ENCODE results near the gene FBXO48.

DNA sequence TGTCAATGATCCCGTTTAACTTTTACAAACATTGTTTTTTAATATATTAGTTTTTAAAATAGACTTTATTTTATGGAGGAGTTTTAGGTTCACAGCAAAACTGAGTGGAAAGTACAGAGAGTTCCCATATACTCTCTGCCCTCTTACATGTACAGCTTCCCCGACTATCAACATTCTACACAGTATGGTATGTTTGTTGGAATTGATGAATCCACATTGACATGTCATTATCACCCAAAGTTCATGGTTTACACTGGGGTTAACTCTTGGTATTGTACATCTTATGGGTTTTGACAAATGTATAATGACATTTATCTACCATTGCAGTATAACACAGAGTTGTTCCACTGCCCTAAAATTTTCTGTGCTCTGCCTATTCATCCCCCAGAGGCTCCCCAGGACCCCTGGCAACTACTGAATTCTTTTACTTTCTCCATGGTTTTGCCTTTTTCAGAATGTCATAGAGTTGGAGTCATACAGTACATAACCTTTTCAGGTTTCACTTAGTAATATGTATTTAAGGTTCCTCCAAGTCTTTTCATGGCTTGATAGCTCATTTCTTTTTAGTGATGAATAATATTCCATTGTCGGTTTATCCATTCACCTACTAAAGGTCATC is 5.8 kb upstream of the FBXO48 start:
- TF ChIP-seq, protein P1, sequence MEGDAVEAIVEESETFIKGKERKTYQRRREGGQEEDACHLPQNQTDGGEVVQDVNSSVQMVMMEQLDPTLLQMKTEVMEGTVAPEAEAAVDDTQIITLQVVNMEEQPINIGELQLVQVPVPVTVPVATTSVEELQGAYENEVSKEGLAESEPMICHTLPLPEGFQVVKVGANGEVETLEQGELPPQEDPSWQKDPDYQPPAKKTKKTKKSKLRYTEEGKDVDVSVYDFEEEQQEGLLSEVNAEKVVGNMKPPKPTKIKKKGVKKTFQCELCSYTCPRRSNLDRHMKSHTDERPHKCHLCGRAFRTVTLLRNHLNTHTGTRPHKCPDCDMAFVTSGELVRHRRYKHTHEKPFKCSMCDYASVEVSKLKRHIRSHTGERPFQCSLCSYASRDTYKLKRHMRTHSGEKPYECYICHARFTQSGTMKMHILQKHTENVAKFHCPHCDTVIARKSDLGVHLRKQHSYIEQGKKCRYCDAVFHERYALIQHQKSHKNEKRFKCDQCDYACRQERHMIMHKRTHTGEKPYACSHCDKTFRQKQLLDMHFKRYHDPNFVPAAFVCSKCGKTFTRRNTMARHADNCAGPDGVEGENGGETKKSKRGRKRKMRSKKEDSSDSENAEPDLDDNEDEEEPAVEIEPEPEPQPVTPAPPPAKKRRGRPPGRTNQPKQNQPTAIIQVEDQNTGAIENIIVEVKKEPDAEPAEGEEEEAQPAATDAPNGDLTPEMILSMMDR (IDR thresholded peaks at IDR 0.05), result no peak
- no peak for TF ChIP-seq POLR2A (IDR thresholded peaks at IDR 0.05)
